Cardiac muscle cell (in vitro differentiated cells and primary cell): ENCODE data around the gene PPP2R2C. TPM values are rescaled to one million over a fixed set of nuclear protein-coding genes. Genes with fewer than 3 reads are reported as not detected.
A peak's percentile ranks its signal among the peaks of the same experiment; 100 is the strongest.

Experiments used
- DNase-seq, 2 donors: peaks; one replicate each; pipeline versions ENCODE4 v3.0.0 to v3.0.0-alpha.2; 2010 to 2017; ENCODE audit warnings: low read depth in 1 of 2, low spot score in 1 of 2
- H3K27ac ChIP-seq: fragments of 200-600 bp; sonication (generic); 2 replicates; pipeline ENCODE4 v1.5.1; 2016
- H3K27me3 ChIP-seq: fragments of 200-600 bp; sonication (generic); 2 replicates; pipeline ENCODE4 v1.6.0; 2016; ENCODE audit warnings: control low read depth
- H3K36me3 ChIP-seq: fragments of 200-600 bp; sonication (generic); 2 replicates; pipeline ENCODE4 v1.5.1; 2016; ENCODE audit warnings: control low read depth
- H3K4me1 ChIP-seq: fragments of 200-600 bp; sonication (generic); 2 replicates; pipeline ENCODE4 v1.8.1; 2017; ENCODE audit warnings: low read depth, mild to moderate bottlenecking, mixed run types
- H3K4me3 ChIP-seq: fragments of 200-600 bp; sonication (generic); 2 replicates; pipeline ENCODE4 v1.5.1; 2016; ENCODE audit warnings: mild to moderate bottlenecking
- H3K9me3 ChIP-seq: fragments of 200-600 bp; sonication (generic); 2 replicates; pipeline ENCODE4 v1.5.1; 2017; ENCODE audit warnings: low read depth, mild to moderate bottlenecking, control low read depth
- polyA plus RNA-seq: library from polyadenylated mRNA; unstranded; fragments of >200 nt; fragmentation: Nextera tagmentation; extraction: Ambion mirVana; gene quantifications from 2 replicates; pipeline ENCODE4 v1.2.1, GENCODE V29; 2016
- total RNA-seq: library from RNA; depleted of rRNA; stranded (reverse); fragments of >200 nt; gene quantifications from 2 replicates; pipeline ENCODE4 v1.2.3, GENCODE V29; 2016
- TF ChIP-seq, protein P1 (sequence below): IDR thresholded peaks from 2 replicates; pipeline ENCODE4 v1.5.1; 2012; ENCODE audit warnings: low read depth, mild to moderate bottlenecking, low read length

Gene PPP2R2C
- total and polyA plus RNA-seq, 2 experiments from 2014 or later: not detected

GRCh38 chr4:6354119-6354518 is 118.3 kb downstream of the PPP2R2C start:
- no peaks in the 10 kb centered on the region for H3K36me3 ChIP-seq
- no peaks in the 10 kb centered on the region for H3K9me3 ChIP-seq
- H3K27me3 ChIP-seq: no peaks in the 10 kb centered on the region
- TF ChIP-seq, protein P1, sequence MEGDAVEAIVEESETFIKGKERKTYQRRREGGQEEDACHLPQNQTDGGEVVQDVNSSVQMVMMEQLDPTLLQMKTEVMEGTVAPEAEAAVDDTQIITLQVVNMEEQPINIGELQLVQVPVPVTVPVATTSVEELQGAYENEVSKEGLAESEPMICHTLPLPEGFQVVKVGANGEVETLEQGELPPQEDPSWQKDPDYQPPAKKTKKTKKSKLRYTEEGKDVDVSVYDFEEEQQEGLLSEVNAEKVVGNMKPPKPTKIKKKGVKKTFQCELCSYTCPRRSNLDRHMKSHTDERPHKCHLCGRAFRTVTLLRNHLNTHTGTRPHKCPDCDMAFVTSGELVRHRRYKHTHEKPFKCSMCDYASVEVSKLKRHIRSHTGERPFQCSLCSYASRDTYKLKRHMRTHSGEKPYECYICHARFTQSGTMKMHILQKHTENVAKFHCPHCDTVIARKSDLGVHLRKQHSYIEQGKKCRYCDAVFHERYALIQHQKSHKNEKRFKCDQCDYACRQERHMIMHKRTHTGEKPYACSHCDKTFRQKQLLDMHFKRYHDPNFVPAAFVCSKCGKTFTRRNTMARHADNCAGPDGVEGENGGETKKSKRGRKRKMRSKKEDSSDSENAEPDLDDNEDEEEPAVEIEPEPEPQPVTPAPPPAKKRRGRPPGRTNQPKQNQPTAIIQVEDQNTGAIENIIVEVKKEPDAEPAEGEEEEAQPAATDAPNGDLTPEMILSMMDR: no peak
- no peaks in the 10 kb centered on the region for H3K4me1 ChIP-seq
- no peak overlapping the region for H3K4me3 ChIP-seq
- no peak for DNase-seq
- no peak overlapping the region for H3K27ac ChIP-seq

DNA sequence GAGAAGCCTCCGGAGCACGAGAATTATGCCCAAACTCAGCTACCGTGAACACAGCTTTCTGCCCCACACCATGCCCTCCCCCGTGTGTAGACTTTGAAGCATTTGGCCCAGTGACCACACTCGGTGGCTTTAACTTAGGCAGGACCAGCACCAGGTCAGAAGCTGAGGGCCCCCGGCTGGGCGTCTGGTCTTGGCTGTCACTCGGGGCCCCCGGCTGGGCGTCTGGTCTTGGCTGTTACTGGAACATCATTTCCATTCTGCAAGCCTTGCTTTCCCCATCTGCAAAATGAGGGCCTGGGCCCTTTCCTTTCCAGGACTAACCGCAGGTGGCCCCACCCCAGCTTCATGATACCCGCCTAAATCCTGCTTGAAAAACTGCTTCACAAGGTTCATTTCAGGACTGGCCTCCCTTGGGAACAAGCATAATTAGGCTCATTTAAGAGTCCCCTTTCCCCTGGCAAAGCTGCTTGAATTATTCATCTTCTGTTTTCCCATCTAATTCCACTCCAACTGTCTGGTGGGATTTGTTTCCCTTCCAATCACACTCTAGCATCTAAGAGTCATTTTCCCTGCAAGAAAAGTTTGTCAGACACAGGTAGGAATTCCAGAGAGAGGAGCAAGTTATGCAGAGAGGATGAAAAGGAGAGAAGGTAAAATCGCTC is 120.3 kb downstream of the PPP2R2C start:
- Histone ChIP-seq H3K36me3 (no peaks in the 10 kb centered on the region), H3K4me1 (no peaks in the 10 kb centered on the region), H3K27ac (no peak overlapping the region), H3K27me3 (no peaks in the 10 kb centered on the region), H3K4me3 (no peak overlapping the region), H3K9me3 (no peaks in the 10 kb centered on the region)
- TF ChIP-seq, protein P1: no peak
- no peak for DNase-seq

DNA sequence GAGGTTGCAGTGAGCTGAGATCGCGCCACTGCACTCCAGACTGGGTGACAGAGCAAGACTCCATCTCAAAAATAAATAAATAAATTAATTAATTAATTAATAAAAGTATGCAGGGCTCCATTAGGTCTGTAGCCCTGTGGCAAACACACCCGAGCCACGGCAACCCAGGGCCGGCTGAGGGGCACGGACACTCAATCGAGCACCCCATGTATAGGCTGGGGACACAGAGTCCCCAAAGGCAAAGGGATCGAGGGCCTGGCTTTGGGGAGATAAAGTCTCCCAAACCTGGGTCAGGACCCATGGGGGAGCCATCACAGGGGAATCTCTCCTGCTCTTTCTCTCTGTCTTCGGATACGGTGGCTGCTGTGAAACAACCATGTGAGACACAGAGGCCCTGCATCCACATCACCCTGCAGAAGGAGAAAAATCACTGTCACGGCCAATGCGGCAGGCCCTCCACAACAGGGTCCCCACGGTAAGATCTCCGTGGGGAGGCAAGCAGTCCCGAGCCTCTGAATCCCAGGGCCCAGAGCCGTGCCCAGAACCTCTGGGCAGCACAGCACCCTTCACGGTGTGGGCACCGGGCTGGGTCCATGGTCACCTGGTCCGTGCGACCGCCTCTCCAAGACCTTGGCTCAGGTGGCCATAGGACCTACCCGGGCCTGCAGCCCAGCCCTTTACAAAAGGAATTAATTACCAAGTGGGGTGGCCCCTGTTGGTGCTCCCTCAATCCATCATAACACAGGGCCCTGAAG is 121.0 kb downstream of the PPP2R2C start:
- Histone ChIP-seq H3K27me3 (no peaks in the 10 kb centered on the region), H3K9me3 (no peaks in the 10 kb centered on the region), H3K27ac (no peak overlapping the region), H3K4me1 (no peaks in the 10 kb centered on the region), H3K4me3 (no peak overlapping the region), H3K36me3 (no peaks in the 10 kb centered on the region)
- TF ChIP-seq, protein P1: no peak
- no peak for DNase-seq

GRCh38 chr4:6350646-6351045 is 121.8 kb downstream of the PPP2R2C start:
- Histone ChIP-seq H3K4me1 (no peaks in the 10 kb centered on the region), H3K9me3 (no peaks in the 10 kb centered on the region), H3K27me3 (no peaks in the 10 kb centered on the region), H3K4me3 (no peak overlapping the region), H3K36me3 (no peaks in the 10 kb centered on the region), H3K27ac (no peak overlapping the region)
- TF ChIP-seq, protein P1: no peak
- no peak for DNase-seq

- DNase-seq: peak in 1 of 2 donors; percentile 18
These were observed 122.4 kb downstream of the PPP2R2C start for GRCh38 chr4:6349896-6350603.

More at GRCh38 chr4:6349896-6350603, 122.4 kb downstream of the PPP2R2C start:
- Histone ChIP-seq H3K36me3 (no peaks in the 10 kb centered on the region), H3K4me3 (no peak overlapping the region), H3K27me3 (no peaks in the 10 kb centered on the region), H3K4me1 (no peaks in the 10 kb centered on the region), H3K9me3 (no peaks in the 10 kb centered on the region), H3K27ac (no peak overlapping the region)
- TF ChIP-seq, protein P1: no peak
